Measurements from ENCODE around the gene NKX2-3.

Gene NKX2-3

GRCh38 chr10:99537989-99538917 lies 5.5 kb downstream of the NKX2-3 start:
- Histone ChIP-seq H4K8ac (ENCODE audit: low read depth, low read length) (no peak overlapping the region), H2BK120ac (ENCODE audit: low read depth, low read length) (no peak overlapping the region), H2BK15ac (replicated peaks; ENCODE audit: low read depth) (no peak overlapping the region), H3K4me2 (ENCODE audit: low read length) (no peak overlapping the region), H4K5ac (ENCODE audit: low read length) (no peak overlapping the region), H3K4me1 (ENCODE audit: control insufficient read depth, low read depth, low read length) (no peaks in the 10 kb centered on the region), H3K4ac (ENCODE audit: low read depth, low read length) (no peak overlapping the region), H3K18ac (ENCODE audit: low read length) (no peak overlapping the region), H3K79me2 (ENCODE audit: control insufficient read depth, insufficient read depth, low read length) (no peaks in the 10 kb centered on the region), H3K79me1 (ENCODE audit: low read length) (no peaks in the 10 kb centered on the region), H3K4me3 (ENCODE audit: low read length) (no peak overlapping the region), H2AK5ac (ENCODE audit: low read length) (no peak overlapping the region), H3K9ac (ENCODE audit: low read length) (no peak overlapping the region), H3K36me3 (ENCODE audit: control insufficient read depth, insufficient read depth, low read length) (no peaks in the 10 kb centered on the region), H3K27ac (ENCODE audit: low read depth, low read length) (no peak overlapping the region), H3K27me3 (ENCODE audit: insufficient read depth, low read length, poor library complexity) (peaks cover 81% of the 10 kb centered on the region), H3K56ac (ENCODE audit: low read length) (no peak overlapping the region), H2BK5ac (ENCODE audit: low read length) (no peak overlapping the region), H3K23ac (ENCODE audit: low read length) (no peak overlapping the region)
- no CpG with 5 or more reads among the region's 10 CpGs for WGBS (ENCODE audit: extremely low coverage, insufficient coverage, low lambda C conversion rate)
- no peak for DNase-seq

- Histone ChIP-seq H3K23ac (ENCODE audit: low read length) (no peak overlapping the region), H2BK15ac (replicated peaks; ENCODE audit: low read depth) (no peak overlapping the region), H3K27ac (ENCODE audit: low read depth, low read length) (no peak overlapping the region), H4K5ac (ENCODE audit: low read length) (no peak overlapping the region), H3K4me3 (ENCODE audit: low read length) (no peak overlapping the region), H3K4me1 (ENCODE audit: control insufficient read depth, low read depth, low read length) (no peaks in the 10 kb centered on the region), H3K9ac (ENCODE audit: low read length) (no peak overlapping the region), H2BK120ac (ENCODE audit: low read depth, low read length) (no peak overlapping the region), H3K4me2 (ENCODE audit: low read length) (no peak overlapping the region), H3K79me1 (ENCODE audit: low read length) (no peaks in the 10 kb centered on the region), H3K27me3 (ENCODE audit: insufficient read depth, low read length, poor library complexity) (peaks cover 75% of the 10 kb centered on the region), H3K79me2 (ENCODE audit: control insufficient read depth, insufficient read depth, low read length) (no peaks in the 10 kb centered on the region), H3K4ac (ENCODE audit: low read depth, low read length) (no peak overlapping the region), H3K18ac (ENCODE audit: low read length) (no peak overlapping the region), H3K36me3 (ENCODE audit: control insufficient read depth, insufficient read depth, low read length) (no peaks in the 10 kb centered on the region), H3K56ac (ENCODE audit: low read length) (no peak overlapping the region), H2BK5ac (ENCODE audit: low read length) (no peak overlapping the region), H4K8ac (ENCODE audit: low read depth, low read length) (no peak overlapping the region), H2AK5ac (ENCODE audit: low read length) (no peak overlapping the region)
- no peak for DNase-seq
- no CpG with 5 or more reads among the region's 6 CpGs for WGBS (ENCODE audit: extremely low coverage, insufficient coverage, low lambda C conversion rate)
These were observed 6.4 kb downstream of the NKX2-3 start for GRCh38 chr10:99539120-99539519.

- H3K56ac ChIP-seq (ENCODE audit: low read length), result no peak overlapping the region
- H3K27ac ChIP-seq (ENCODE audit: low read depth, low read length), result no peak overlapping the region
- no peak overlapping the region for H2BK15ac ChIP-seq (replicated peaks; ENCODE audit: low read depth)
- H3K79me1 ChIP-seq (ENCODE audit: low read length), result no peaks in the 10 kb centered on the region
- H3K4me2 ChIP-seq (ENCODE audit: low read length), result no peak overlapping the region
- DNase-seq, result no peak
- no peak overlapping the region for H3K18ac ChIP-seq (ENCODE audit: low read length)
- H3K36me3 ChIP-seq (ENCODE audit: control insufficient read depth, insufficient read depth, low read length), result no peaks in the 10 kb centered on the region
- H2BK120ac ChIP-seq (ENCODE audit: low read depth, low read length), result no peak overlapping the region
- no peak overlapping the region for H4K8ac ChIP-seq (ENCODE audit: low read depth, low read length)
- no CpG with 5 or more reads among the region's 1 CpG for WGBS (ENCODE audit: extremely low coverage, insufficient coverage, low lambda C conversion rate)
- no peak overlapping the region for H3K4me3 ChIP-seq (ENCODE audit: low read length)
- no peak overlapping the region for H3K23ac ChIP-seq (ENCODE audit: low read length)
- no peak overlapping the region for H3K9ac ChIP-seq (ENCODE audit: low read length)
- no peak overlapping the region for H2AK5ac ChIP-seq (ENCODE audit: low read length)
- H3K79me2 ChIP-seq (ENCODE audit: control insufficient read depth, insufficient read depth, low read length), result no peaks in the 10 kb centered on the region
- H3K27me3 ChIP-seq (ENCODE audit: insufficient read depth, low read length, poor library complexity), result peaks cover 74% of the 10 kb centered on the region
- H3K4me1 ChIP-seq (ENCODE audit: control insufficient read depth, low read depth, low read length), result no peaks in the 10 kb centered on the region
- H2BK5ac ChIP-seq (ENCODE audit: low read length), result no peak overlapping the region
- H4K5ac ChIP-seq (ENCODE audit: low read length), result no peak overlapping the region
- H3K4ac ChIP-seq (ENCODE audit: low read depth, low read length), result no peak overlapping the region
These were observed 7.1 kb downstream of the NKX2-3 start for GRCh38 chr10:99539820-99540219.

GRCh38 chr10:99540306-99540656 lies 7.5 kb downstream of the NKX2-3 start:
- H3K36me3 ChIP-seq (ENCODE audit: control insufficient read depth, insufficient read depth, low read length), result no peaks in the 10 kb centered on the region
- no peak overlapping the region for H2BK120ac ChIP-seq (ENCODE audit: low read depth, low read length)
- H3K27ac ChIP-seq (ENCODE audit: low read depth, low read length), result no peak overlapping the region
- H3K23ac ChIP-seq (ENCODE audit: low read length), result no peak overlapping the region
- no peak overlapping the region for H2AK5ac ChIP-seq (ENCODE audit: low read length)
- no peak overlapping the region for H3K9ac ChIP-seq (ENCODE audit: low read length)
- H4K8ac ChIP-seq (ENCODE audit: low read depth, low read length), result no peak overlapping the region
- no peak overlapping the region for H3K56ac ChIP-seq (ENCODE audit: low read length)
- H2BK5ac ChIP-seq (ENCODE audit: low read length), result no peak overlapping the region
- H3K79me1 ChIP-seq (ENCODE audit: low read length), result no peaks in the 10 kb centered on the region
- H4K5ac ChIP-seq (ENCODE audit: low read length), result no peak overlapping the region
- H3K4me3 ChIP-seq (ENCODE audit: low read length), result no peak overlapping the region
- no peak overlapping the region for H2BK15ac ChIP-seq (replicated peaks; ENCODE audit: low read depth)
- no peaks in the 10 kb centered on the region for H3K4me1 ChIP-seq (ENCODE audit: control insufficient read depth, low read depth, low read length)
- WGBS (ENCODE audit: extremely low coverage, insufficient coverage, low lambda C conversion rate), result no CpG with 5 or more reads among the region's 28 CpGs
- peaks cover 72% of the 10 kb centered on the region for H3K27me3 ChIP-seq (ENCODE audit: insufficient read depth, low read length, poor library complexity)
- no peak overlapping the region for H3K4me2 ChIP-seq (ENCODE audit: low read length)
- DNase-seq, result no peak
- no peaks in the 10 kb centered on the region for H3K79me2 ChIP-seq (ENCODE audit: control insufficient read depth, insufficient read depth, low read length)
- H3K4ac ChIP-seq (ENCODE audit: low read depth, low read length), result no peak overlapping the region
- no peak overlapping the region for H3K18ac ChIP-seq (ENCODE audit: low read length)

- Histone ChIP-seq H4K5ac (ENCODE audit: low read length) (no peak overlapping the region), H3K4ac (ENCODE audit: low read depth, low read length) (no peak overlapping the region), H3K79me1 (ENCODE audit: low read length) (no peaks in the 10 kb centered on the region), H2BK120ac (ENCODE audit: low read depth, low read length) (no peak overlapping the region), H3K56ac (ENCODE audit: low read length) (no peak overlapping the region), H3K79me2 (ENCODE audit: control insufficient read depth, insufficient read depth, low read length) (no peaks in the 10 kb centered on the region), H3K27ac (ENCODE audit: low read depth, low read length) (no peak overlapping the region), H4K8ac (ENCODE audit: low read depth, low read length) (no peak overlapping the region), H3K36me3 (ENCODE audit: control insufficient read depth, insufficient read depth, low read length) (no peaks in the 10 kb centered on the region), H3K4me2 (ENCODE audit: low read length) (no peak overlapping the region), H3K4me1 (ENCODE audit: control insufficient read depth, low read depth, low read length) (no peaks in the 10 kb centered on the region), H3K9ac (ENCODE audit: low read length) (no peak overlapping the region), H3K23ac (ENCODE audit: low read length) (no peak overlapping the region), H2AK5ac (ENCODE audit: low read length) (no peak overlapping the region), H3K4me3 (ENCODE audit: low read length) (no peak overlapping the region), H2BK5ac (ENCODE audit: low read length) (no peak overlapping the region), H3K18ac (ENCODE audit: low read length) (no peak overlapping the region), H3K27me3 (ENCODE audit: insufficient read depth, low read length, poor library complexity) (peaks cover 69% of the 10 kb centered on the region), H2BK15ac (replicated peaks; ENCODE audit: low read depth) (no peak overlapping the region)
- no peak for DNase-seq
- WGBS (ENCODE audit: extremely low coverage, insufficient coverage, low lambda C conversion rate), result no CpG with 5 or more reads among the region's 49 CpGs
These were observed 8.2 kb downstream of the NKX2-3 start for GRCh38 chr10:99540657-99541531.

Data from mesendoderm (in vitro differentiated cells).